Endothelial cell of umbilical vein (primary cell): ENCODE measurements around the gene C19orf44. TPM values are rescaled to one million over a fixed set of nuclear protein-coding genes. Genes with fewer than 3 reads are reported as not detected.

Source experiments
- BruUV-seq: library from RNA; stranded (reverse); fragments of 400-500 nt; replicated peaks from 2 replicates; lab custom pipeline; 2021; lab: Mats Ljungman, UMichigan
- CTCF ChIA-PET: fragments of 300-600, 350-600 bp; sonication (Branson Sonifier 250); formaldehyde crosslinking; loops from one replicate; lab custom pipeline; 2021; ENCODE audit warnings: antibody characterized with exemption, inconsistent platforms; lab: Charles Lee
- POLR2A ChIA-PET: fragments of 300-600, 350-600 bp; sonication (Branson Sonifier 250); formaldehyde crosslinking; loops from one replicate; lab custom pipeline; 2021; ENCODE audit warnings: antibody characterized with exemption, inconsistent platforms; lab: Charles Lee
- DNase-seq: peaks from one replicate; pipeline ENCODE4 v3.0.0-alpha.2; 2011; ENCODE audit warnings: low read depth, low spot score
- FAIRE-seq: peaks from 2 replicates; lab custom pipeline; 2011; peaks lifted over from hg19 to GRCh38; lab: Jason Lieb, UNC
- H2AFZ ChIP-seq: 2 replicates; pipeline ENCODE4 v1.6.0; 2012; ENCODE audit warnings: low read depth, low read length, control low read depth, inconsistent platforms
- H3K27ac ChIP-seq: 2 replicates; pipeline ENCODE4 v1.5.1; 2011; ENCODE audit warnings: low read depth, mild to moderate bottlenecking, control low read depth, low read length, moderate library complexity; ENCODE audit not compliant: insufficient read depth
- H3K27me3 ChIP-seq, 2 experiments: 2 replicates each; pipeline versions ENCODE4 v1.6.0 to v1.6.1; 2011; ENCODE audit warnings: low read length in 2 of 2, mixed read lengths in 1 of 2; ENCODE audit not compliant: control insufficient read depth in 2 of 2, insufficient read depth in 2 of 2
- H3K36me3 ChIP-seq, 2 experiments: 2 replicates in 1 of 2; 3 replicates in 1 of 2; pipeline ENCODE4 v1.5.1; 2011; ENCODE audit warnings: low read length in 2 of 2, mild to moderate bottlenecking in 1 of 2, moderate library complexity in 1 of 2; ENCODE audit not compliant: control insufficient read depth in 2 of 2, insufficient read depth in 2 of 2; ENCODE audit errors: extremely low read depth in 1 of 2
- H3K4me1 ChIP-seq: 3 replicates; pipeline ENCODE4 v1.5.1; 2011; ENCODE audit warnings: mild to moderate bottlenecking, low read length; ENCODE audit not compliant: control insufficient read depth, insufficient read depth; ENCODE audit errors: extremely low read depth
- H3K4me2 ChIP-seq: 2 replicates; pipeline ENCODE4 v1.6.1; 2011; ENCODE audit warnings: low read length, control low read depth, mixed read lengths; ENCODE audit not compliant: insufficient read depth
- H3K4me3 ChIP-seq, 3 experiments: fragments of 200-600 bp in 1 of 3; sonication (generic), shearing (Covaris generic) in 1 of 3; replicated peaks in 1 of 3; 2 replicates each; pipeline ENCODE4 v1.5.1; 2011 to 2016; ENCODE audit warnings: control low read depth in 3 of 3, low read length in 3 of 3, mild to moderate bottlenecking in 2 of 3, inconsistent platforms in 1 of 3, low read depth in 1 of 3, moderate library complexity in 1 of 3; ENCODE audit not compliant: insufficient read depth in 1 of 3
- H3K79me2 ChIP-seq: 2 replicates; pipeline ENCODE4 v1.6.0; 2012; ENCODE audit warnings: low read length, inconsistent platforms; ENCODE audit not compliant: control insufficient read depth, insufficient read depth
- H3K9ac ChIP-seq: replicated peaks from 2 replicates; pipeline ENCODE3; 2011; ENCODE audit warnings: low read length, control low read depth; ENCODE audit not compliant: insufficient read depth; ENCODE audit errors: extremely low read depth
- H3K9me1 ChIP-seq: replicated peaks from 3 replicates; pipeline ENCODE4 v1.6.0; 2011; ENCODE audit warnings: mild to moderate bottlenecking, low read length; ENCODE audit not compliant: control insufficient read depth, insufficient read depth; ENCODE audit errors: extremely low read depth
- H3K9me3 ChIP-seq: replicated peaks from 2 replicates; pipeline ENCODE4 v1.5.1; 2012; ENCODE audit warnings: low read length, inconsistent platforms; ENCODE audit not compliant: control insufficient read depth, insufficient read depth
- H4K20me1 ChIP-seq: replicated peaks from 2 replicates; pipeline ENCODE3; 2011; ENCODE audit warnings: mild to moderate bottlenecking, low read length; ENCODE audit not compliant: control insufficient read depth, insufficient read depth; ENCODE audit errors: extremely low read depth
- EZH2 ChIP-seq: IDR thresholded peaks from 2 replicates; pipeline ENCODE4 v1.6.1; 2012; ENCODE audit warnings: borderline replicate concordance, low read depth, mild to moderate bottlenecking, moderate library complexity, low read length, inconsistent platforms; ENCODE audit not compliant: severe bottlenecking
- FOS ChIP-seq: IDR thresholded peaks from 2 replicates; pipeline ENCODE4 v1.6.1; 2011; ENCODE audit warnings: mild to moderate bottlenecking, low read length, moderate library complexity, borderline replicate concordance; ENCODE audit not compliant: insufficient read depth
- GATA2 ChIP-seq: IDR thresholded peaks from 2 replicates; pipeline ENCODE4 v1.7.0; 2011; ENCODE audit warnings: low read depth, mild to moderate bottlenecking, moderate library complexity, mixed read lengths, low read length; ENCODE audit not compliant: insufficient read length, insufficient read depth
- JUN ChIP-seq: IDR thresholded peaks from 2 replicates; pipeline ENCODE4 v1.6.1; 2011; ENCODE audit warnings: borderline replicate concordance, low read depth; ENCODE audit not compliant: insufficient read length, insufficient read depth
- MYC ChIP-seq: IDR thresholded peaks from one replicate; pipeline ENCODE4 v1.6.1; 2011; ENCODE audit warnings: mild to moderate bottlenecking, low read depth, low read length
- POLR2A ChIP-seq: IDR thresholded peaks from 2 replicates; pipeline ENCODE4 v1.6.1; 2012; ENCODE audit warnings: low read depth, mild to moderate bottlenecking, control low read depth, low read length
- POLR2AphosphoS5 ChIP-seq: IDR thresholded peaks from 2 replicates; pipeline ENCODE4 v1.6.1; 2012; ENCODE audit warnings: low read depth, mild to moderate bottlenecking, control low read depth, low read length, moderate library complexity; ENCODE audit not compliant: insufficient read depth
- dilution Hi-C: fragments of 300-500 bp; cut with MboI; formaldehyde crosslinking; loops from one replicate; pipeline ENCODE4 v1.15.0; 2019; ENCODE audit warnings: low sequenced_read_pairs; ENCODE audit not compliant: extremely low pct_ligation_motif_present
- intact Hi-C: fragments of 100-400 bp; cut with micrococcal nuclease; formaldehyde crosslinking; loops from one replicate; pipeline ENCODE4 v1.10.0; 2022
- polyA plus RNA-seq, 4 experiments: library from polyadenylated mRNA; depleted of rRNA in 3 of 4; stranded (reverse) in 3 of 4; unstranded in 1 of 4; fragments of >200 nt; gene quantifications; 2 replicates each; pipeline versions ENCODE4 v1.2.1 to v1.2.3, GENCODE V29; 2011 to 2012; ENCODE audit warnings: missing spikeins in 1 of 4
- total RNA-seq: library from RNA; stranded (reverse); gene quantifications from 2 replicates; pipeline ENCODE4 v1.2.3, GENCODE V29; 2021
- TF ChIP-seq, protein P1 (sequence below): IDR thresholded peaks from 2 replicates; pipeline ENCODE4 v1.6.1; 2011; ENCODE audit not compliant: insufficient read depth, insufficient read length
- TF ChIP-seq, protein P2 (sequence below), 2 donors: IDR thresholded peaks; 1 replicate in 1 of 2; 2 replicates in 1 of 2; pipeline ENCODE4 v1.5.1; 2011; ENCODE audit warnings: low read length in 2 of 2, mild to moderate bottlenecking in 2 of 2, moderate library complexity in 2 of 2, control low read depth in 1 of 2, inconsistent platforms in 1 of 2, low read depth in 1 of 2; ENCODE audit not compliant: insufficient read depth in 1 of 2; ENCODE audit errors: extremely low read depth in 1 of 2

Gene C19orf44
- total and polyA plus RNA-seq, 2 donors (not counting 3 experiments of a cell fraction or from before 2014, with no cell fraction given) = 3.5 to 4.3 TPM

DNA sequence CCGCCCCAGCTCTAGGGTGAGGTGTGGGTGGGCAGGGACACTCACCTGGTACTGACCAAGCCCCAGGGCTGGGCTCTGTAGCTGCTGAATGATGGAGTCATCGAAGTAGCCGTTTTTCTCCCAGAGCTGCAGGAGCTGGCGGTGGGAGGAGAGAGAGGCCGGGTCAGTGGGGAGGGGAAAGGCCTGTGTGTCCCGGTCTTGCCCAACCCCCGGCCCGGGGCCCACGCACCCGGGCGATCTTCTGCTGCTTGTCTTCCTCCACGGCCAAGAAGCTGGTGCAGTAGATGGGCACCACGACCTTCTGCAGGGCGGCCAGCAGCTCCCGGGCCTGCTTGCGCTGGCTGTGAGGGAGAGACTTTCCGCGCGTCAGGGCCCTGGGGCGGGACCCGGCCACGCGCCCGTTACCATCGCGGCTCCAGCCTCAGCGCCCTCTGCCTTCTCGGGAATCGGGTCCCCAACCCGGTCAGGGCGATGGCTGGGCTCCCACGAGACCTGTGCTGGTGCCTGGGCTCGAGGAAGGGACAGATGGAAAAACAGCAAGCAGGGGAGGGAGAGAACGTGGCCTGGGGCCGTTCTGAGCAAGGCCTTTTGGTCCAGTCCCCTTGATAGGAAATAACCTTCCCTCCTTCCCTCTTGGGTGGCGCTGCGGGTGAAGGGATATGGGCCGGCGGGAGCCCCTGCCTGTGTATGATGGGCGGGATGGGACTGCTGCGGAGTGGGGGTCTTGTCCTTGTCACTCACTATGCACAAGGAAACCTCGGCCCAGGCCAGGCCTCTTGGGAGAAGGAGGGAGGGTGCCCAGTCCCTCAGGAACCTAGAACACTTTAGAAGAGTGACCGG, 34.6 kb downstream of the C19orf44 start:
- POLR2A ChIA-PET = no interaction called here
- CTCF ChIA-PET = no interaction called here
- no peak for DNase-seq
- Histone ChIP-seq H3K36me3 (peaks cover 22 to 77% of the 10 kb centered on the region in 2 experiments), H3K79me2 (peaks cover 3% of the 10 kb centered on the region), H3K4me1 (no peaks in the 10 kb centered on the region), H3K4me3 (no peak overlapping the region), H3K9me1 (no peaks in the 10 kb centered on the region), H2AFZ (no peak overlapping the region), H3K27ac (no peak overlapping the region), H3K9me3 (no peaks in the 10 kb centered on the region), H3K9ac (no peak overlapping the region), H3K4me2 (no peak overlapping the region), H4K20me1 (no peaks in the 10 kb centered on the region), H3K27me3 (no peaks in the 10 kb centered on the region)
- dilution Hi-C loops (no loop called here), intact Hi-C loops (no loop called here)
- no peak for FAIRE-seq
- BruUV-seq = no TSS peak
- TF ChIP-seq FOS (no peak), JUN (no peak), EZH2 (no peak), POLR2AphosphoS5 (no peak), GATA2 (no peak), POLR2A (no peak), MYC (no peak)
- TF ChIP-seq, protein P1, sequence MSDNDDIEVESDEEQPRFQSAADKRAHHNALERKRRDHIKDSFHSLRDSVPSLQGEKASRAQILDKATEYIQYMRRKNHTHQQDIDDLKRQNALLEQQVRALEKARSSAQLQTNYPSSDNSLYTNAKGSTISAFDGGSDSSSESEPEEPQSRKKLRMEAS = no peak
- TF ChIP-seq, protein P2, sequence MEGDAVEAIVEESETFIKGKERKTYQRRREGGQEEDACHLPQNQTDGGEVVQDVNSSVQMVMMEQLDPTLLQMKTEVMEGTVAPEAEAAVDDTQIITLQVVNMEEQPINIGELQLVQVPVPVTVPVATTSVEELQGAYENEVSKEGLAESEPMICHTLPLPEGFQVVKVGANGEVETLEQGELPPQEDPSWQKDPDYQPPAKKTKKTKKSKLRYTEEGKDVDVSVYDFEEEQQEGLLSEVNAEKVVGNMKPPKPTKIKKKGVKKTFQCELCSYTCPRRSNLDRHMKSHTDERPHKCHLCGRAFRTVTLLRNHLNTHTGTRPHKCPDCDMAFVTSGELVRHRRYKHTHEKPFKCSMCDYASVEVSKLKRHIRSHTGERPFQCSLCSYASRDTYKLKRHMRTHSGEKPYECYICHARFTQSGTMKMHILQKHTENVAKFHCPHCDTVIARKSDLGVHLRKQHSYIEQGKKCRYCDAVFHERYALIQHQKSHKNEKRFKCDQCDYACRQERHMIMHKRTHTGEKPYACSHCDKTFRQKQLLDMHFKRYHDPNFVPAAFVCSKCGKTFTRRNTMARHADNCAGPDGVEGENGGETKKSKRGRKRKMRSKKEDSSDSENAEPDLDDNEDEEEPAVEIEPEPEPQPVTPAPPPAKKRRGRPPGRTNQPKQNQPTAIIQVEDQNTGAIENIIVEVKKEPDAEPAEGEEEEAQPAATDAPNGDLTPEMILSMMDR (IDR thresholded peaks at IDR 0.05; ENCODE audit: extremely low read depth in 1 of 2, insufficient read depth in 1 of 2, low read depth in 1 of 2, low read length in 2 of 2) = no peak
